ENCODE results near the gene CDK7. TPM values are rescaled to one million over a fixed set of nuclear protein-coding genes. Genes with fewer than 3 reads are reported as not detected.
A peak's percentile ranks its signal among the peaks of the same experiment; 100 is the strongest.
"Not testable (repeated sequence)": the region's sequence is repeated elsewhere in the genome, so short reads cannot be mapped to it uniquely, and the experiment has no call there.

Gene CDK7
- total RNA-seq, 3 donors from 2014 or later, result 18.3 to 22.7 (median 22.0) TPM

- Histone ChIP-seq H3K9me3 (no peaks in the 10 kb centered on the region), H3K4me3 (no peak overlapping the region), H3K4me1 (ENCODE audit: low read depth) (no peaks in the 10 kb centered on the region), H3K36me3 (ENCODE audit: low read depth) (no peaks in the 10 kb centered on the region)
- DNase-seq, result no peak
- TF ChIP-seq CTCF (IDR thresholded peaks at IDR 0.05), result no peak
- ATAC-seq, result no peak
- intact Hi-C loops (cut with DNase I, micrococcal nuclease), result no loop called here
Observed at GRCh38 chr5:69252437-69252836, 17.8 kb downstream of the CDK7 start.

GRCh38 chr5:69255940-69256339 is 21.3 kb downstream of the CDK7 start:
- DNase-seq; H3K9me3 ChIP-seq; H3K4me1 ChIP-seq (ENCODE audit: low read depth); ATAC-seq; H3K36me3 ChIP-seq (ENCODE audit: low read depth); intact Hi-C loops (cut with DNase I, micrococcal nuclease); H3K4me3 ChIP-seq: not testable (repeated sequence)

GRCh38 chr5:69257577-69257976 is 22.9 kb downstream of the CDK7 start:
- DNase-seq (no peak), ATAC-seq (no peak)
- no peak for TF ChIP-seq CTCF (IDR thresholded peaks at IDR 0.05)
- H3K4me3 ChIP-seq, result no peak overlapping the region
- H3K9me3 ChIP-seq, result no peaks in the 10 kb centered on the region
- no peaks in the 10 kb centered on the region for H3K4me1 ChIP-seq (ENCODE audit: low read depth)
- intact Hi-C loops (cut with DNase I, micrococcal nuclease), result no loop called here
- H3K36me3 ChIP-seq (ENCODE audit: low read depth), result no peaks in the 10 kb centered on the region

GRCh38 chr5:69261034-69261433 is 26.3 kb downstream of the CDK7 start:
- no peak for ATAC-seq
- H3K4me3 ChIP-seq, result no peak overlapping the region
- H3K4me1 ChIP-seq (ENCODE audit: low read depth), result no peaks in the 10 kb centered on the region
- TF ChIP-seq CTCF (IDR thresholded peaks at IDR 0.05), result no peak
- intact Hi-C loops (cut with DNase I, micrococcal nuclease), result no loop called here
- H3K9me3 ChIP-seq, result no peaks in the 10 kb centered on the region
- no peak for DNase-seq
- H3K36me3 ChIP-seq (ENCODE audit: low read depth), result no peaks in the 10 kb centered on the region

GRCh38 chr5:69265931-69266330 is 31.2 kb downstream of the CDK7 start:
- ATAC-seq, result peak; percentile 43
- Histone ChIP-seq H3K4me3 (no peak overlapping the region), H3K36me3 (ENCODE audit: low read depth) (no peaks in the 10 kb centered on the region), H3K9me3 (no peaks in the 10 kb centered on the region), H3K4me1 (ENCODE audit: low read depth) (peaks cover under 1% of the 10 kb centered on the region)
- DNase-seq, result peak in 1 of 3 donors; percentile 14
- no peak for TF ChIP-seq CTCF (IDR thresholded peaks at IDR 0.05)
- intact Hi-C loops (cut with DNase I, micrococcal nuclease), result no loop called here

GRCh38 chr5:69268899-69269298 is 34.2 kb downstream of the CDK7 start:
- H3K4me3 ChIP-seq, result no peak overlapping the region
- H3K9me3 ChIP-seq, result no peaks in the 10 kb centered on the region
- ATAC-seq, result no peak
- no peak for TF ChIP-seq CTCF (IDR thresholded peaks at IDR 0.05)
- DNase-seq, result no peak
- no peaks in the 10 kb centered on the region for H3K36me3 ChIP-seq (ENCODE audit: low read depth)
- intact Hi-C loops (cut with DNase I, micrococcal nuclease), result no loop called here
- H3K4me1 ChIP-seq (ENCODE audit: low read depth), result peaks cover 3% of the 10 kb centered on the region
